K562 (cell line): ENCODE results near the gene RNF34. TPM values are rescaled to one million over a fixed set of nuclear protein-coding genes. Genes with fewer than 3 reads are reported as not detected.

Experiments used
- KDM5B ChIP-seq: fragments of 200-600 bp; sonication (generic); IDR thresholded peaks from 2 replicates; pipeline ENCODE4 v1.6.1; 2012; ENCODE audit warnings: low read depth, mild to moderate bottlenecking, moderate library complexity, low read length, control low read depth, inconsistent platforms; ENCODE audit not compliant: insufficient replicate concordance
- MYNN ChIP-seq, 2 experiments: sonication (generic); formaldehyde crosslinking in 1 of 2; IDR thresholded peaks; 2 replicates each; pipeline versions ENCODE4 v1.5.0 to v1.6.1; 2016 to 2020; ENCODE audit warnings: antibody characterized with exemption in 1 of 2, missing genetic modification reagents in 1 of 2
- NFE2L1 ChIP-seq: fragments of 450-650 bp; IDR thresholded peaks from 2 replicates; pipeline ENCODE4 v1.6.1; 2016; ENCODE audit warnings: missing genetic modification characterization, low read depth, mild to moderate bottlenecking, missing compliant biosample characterization, moderate library complexity, borderline replicate concordance
- PPARD ChIP-seq: fragments of 250-450 bp; sonication (Bioruptor Pico); IDR thresholded peaks from 2 replicates; pipeline ENCODE4 v1.8.0; 2022; ENCODE audit warnings: inconsistent platforms, mild to moderate bottlenecking, moderate library complexity
- WHSC1 ChIP-seq: IDR thresholded peaks from one replicate; pipeline ENCODE4 v1.6.1; 2012; ENCODE audit warnings: low read length, control low read depth, inconsistent platforms
- ZNF318 ChIP-seq, 2 experiments: fragments of 450-650 bp; IDR thresholded peaks; 2 replicates each; pipeline ENCODE4 v1.6.1; 2016; ENCODE audit warnings: mild to moderate bottlenecking in 2 of 2, borderline replicate concordance in 1 of 2, low read depth in 1 of 2, moderate library complexity in 1 of 2
- polyA plus RNA-seq, 8 experiments: library from polyadenylated mRNA; depleted of rRNA in 4 of 8; stranded (reverse) in 5 of 8; unstranded in 3 of 8; fragments of >200 nt; fragmentation: Nextera tagmentation in 2 of 8; fragmentation: Illumina TruSeq in 1 of 8; extraction: Ambion mirVana in 2 of 8; extraction: Trizol in 1 of 8; gene quantifications; 2 replicates each; pipeline versions ENCODE4 v1.2.1 to v1.2.3, GENCODE V29; 2011 to 2014; ENCODE audit warnings: inconsistent platforms in 1 of 8, missing spikeins in 1 of 8
- total RNA-seq, 7 experiments: library from RNA; depleted of rRNA in 6 of 7; stranded (reverse); fragments of >200 nt in 6 of 7; fragmentation: Illumina TruSeq in 2 of 7; extraction: Trizol in 2 of 7; gene quantifications; 2 replicates each; pipeline versions ENCODE4 v1.2.1 to v1.2.3, GENCODE V29; 2011 to 2021; ENCODE audit warnings: low replicate concordance in 1 of 7

RNF34 gene
- total and polyA plus RNA-seq, 9 of the 15 experiments (the other 6 are each of a cell fraction or from before 2014, with no cell fraction given): 41.7 to 88.9 (median 54.1) TPM

- no peak for TF ChIP-seq ZNF318 (IDR thresholded peaks at IDR 0.05; ENCODE audit: borderline replicate concordance in 1 of 2, low read depth in 1 of 2)
- TF ChIP-seq WHSC1: no peak
- no peak for TF ChIP-seq PPARD (CRISPR knock-in tag)
- TF ChIP-seq KDM5B: no peak
- TF ChIP-seq MYNN (IDR thresholded peaks at IDR 0.05): no peak
- no peak for TF ChIP-seq MYNN (CRISPR knock-in tag; IDR thresholded peaks at IDR 0.05)
- no peak for TF ChIP-seq NFE2L1
These were observed 5.3 kb downstream of the RNF34 start (continued) for GRCh38 chr12:121405211-121405610.
